ENCODE data around the gene RAB7B. TPM values are rescaled to one million over a fixed set of nuclear protein-coding genes. Genes with fewer than 3 reads are reported as not detected.
"Not testable (repeated sequence)": the region's sequence is repeated elsewhere in the genome, so short reads cannot be mapped to it uniquely, and the experiment has no call there.

The RAB7B gene
- total RNA-seq, 2 donors from 2014 or later: not detected

DNA sequence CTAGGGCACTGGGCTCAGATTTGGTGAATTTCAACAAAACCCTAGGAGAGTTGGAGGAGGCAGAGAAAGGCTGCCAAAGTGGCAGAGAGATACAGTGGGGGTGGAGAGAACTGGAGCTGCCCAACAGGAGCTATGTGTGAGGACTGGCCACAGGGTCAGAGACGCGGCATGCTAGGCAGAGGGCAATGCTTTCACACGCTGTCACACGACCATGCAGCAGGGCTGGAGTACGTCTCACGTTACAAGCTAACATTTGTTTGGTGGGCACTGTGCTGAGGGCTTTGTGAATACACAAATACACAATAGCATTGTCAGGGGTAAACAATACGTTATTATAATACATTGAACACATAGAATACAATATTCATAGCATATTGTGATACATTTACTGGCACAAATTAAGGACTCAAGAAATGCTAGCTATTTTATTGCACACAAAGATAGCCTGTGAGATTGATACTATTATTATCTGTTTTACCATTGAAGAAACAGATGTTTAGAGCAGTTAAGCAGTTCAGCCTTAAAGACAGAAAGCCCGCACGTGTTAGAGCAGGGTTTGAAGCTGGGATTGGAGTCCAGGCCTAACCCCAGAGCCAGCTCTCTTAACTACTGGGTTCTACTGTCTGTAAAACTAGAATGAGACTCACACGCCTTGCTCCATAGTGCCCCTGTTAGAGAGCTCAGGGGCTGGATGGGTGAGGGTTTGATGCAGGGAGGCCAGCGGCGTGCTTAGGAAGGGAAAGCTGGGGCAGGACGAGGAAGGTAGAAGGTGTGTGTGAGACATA lies 4.5 kb downstream of the RAB7B start:
- DNase-seq (ENCODE audit: low spot score) (no peak), ATAC-seq (no peak)
- Mint-ChIP-seq H3K4me1 (ENCODE audit: low read depth in 2 of 2) (peaks cover 0 to 5% of the 10 kb centered on the region in 2 donors), H3K27ac (peak overlapping the region in 1 of 2 donors; percentile 5), H3K36me3 (no peaks in the 10 kb centered on the region), H3K27me3 (peaks cover 0 to 14% of the 10 kb centered on the region in 2 donors), H3K9me3 (no peaks in the 10 kb centered on the region), H3K4me3 (no peak overlapping the region)

DNA sequence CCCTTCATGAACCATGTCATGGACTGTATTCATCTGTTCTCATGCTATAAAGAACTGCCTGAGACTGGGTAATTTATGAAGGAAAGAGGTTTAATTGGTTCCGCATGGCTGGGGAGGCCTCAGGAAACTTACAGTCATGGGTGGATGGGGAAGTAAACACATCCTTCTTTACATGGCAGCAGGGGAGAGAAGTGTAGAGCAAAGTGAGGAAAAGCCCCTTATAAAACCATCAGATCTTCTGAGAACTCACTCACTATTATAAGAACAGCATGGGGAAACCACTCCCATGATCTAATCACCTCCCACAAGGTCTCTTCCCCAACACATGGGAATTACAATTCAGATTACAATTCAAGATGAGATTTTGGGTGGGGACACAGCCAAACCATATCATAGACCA lies 6.6 kb downstream of the RAB7B start:
- not testable (repeated sequence) for H3K4me1 Mint-ChIP-seq (ENCODE audit: low read depth in 2 of 2); ATAC-seq; H3K27ac Mint-ChIP-seq; H3K4me3 Mint-ChIP-seq; DNase-seq (ENCODE audit: low spot score); H3K36me3 Mint-ChIP-seq; H3K9me3 Mint-ChIP-seq
- H3K27me3 Mint-ChIP-seq: peaks cover 2 to 21% of the 10 kb centered on the region in 2 donors

DNA sequence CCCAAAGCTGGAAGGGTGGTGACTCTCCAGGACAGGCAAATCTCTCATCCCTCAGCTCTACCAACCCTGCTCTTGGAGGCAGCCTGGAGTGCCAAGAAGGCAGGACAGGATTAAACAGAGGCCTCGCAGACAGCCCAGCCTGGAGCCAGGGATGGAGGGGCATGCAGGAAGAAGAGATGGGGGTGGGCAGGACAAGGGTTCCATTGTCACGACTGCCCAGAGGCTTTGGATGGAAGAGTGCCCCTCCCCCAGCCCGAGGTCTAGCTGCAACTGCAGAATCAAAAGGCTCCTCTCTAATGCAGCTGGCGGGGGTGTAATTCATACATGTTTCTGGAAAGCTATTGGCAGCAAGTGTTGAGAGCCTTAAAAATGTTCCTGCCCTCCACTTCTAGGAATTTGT lies 8.8 kb downstream of the RAB7B start:
- H3K27ac Mint-ChIP-seq: no peak overlapping the region

DNA sequence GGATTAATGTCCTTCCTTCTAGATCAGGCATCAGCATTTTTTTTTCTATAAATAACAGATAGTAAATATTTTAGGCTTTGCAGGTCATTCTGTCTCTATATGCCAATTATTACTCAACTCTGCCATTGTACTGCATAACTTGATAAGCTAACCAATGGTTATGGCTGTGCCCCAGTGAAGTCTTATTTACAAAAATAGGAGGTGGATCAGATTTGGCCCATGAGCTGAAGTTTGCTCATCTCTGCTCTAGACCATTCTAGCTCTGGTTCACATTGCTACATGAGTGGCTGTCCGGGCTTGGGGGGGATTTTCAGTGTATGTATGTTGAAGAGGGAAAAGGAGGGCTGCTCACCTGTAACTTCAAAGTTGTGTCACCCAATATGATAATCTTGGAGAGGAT lies 10.1 kb downstream of the RAB7B start:
- no peak overlapping the region for H3K27ac Mint-ChIP-seq

More for the DNA sequence above, 8.8 kb downstream of the RAB7B start:
- DNase-seq (ENCODE audit: low spot score): no peak
- H3K27me3 Mint-ChIP-seq: peaks cover 14 to 36% of the 10 kb centered on the region in 2 donors
- no peaks in the 10 kb centered on the region for H3K9me3 Mint-ChIP-seq
- no peak for ATAC-seq
- H3K4me1 Mint-ChIP-seq (ENCODE audit: low read depth in 2 of 2): peaks cover 0 to 5% of the 10 kb centered on the region in 2 donors
- H3K4me3 Mint-ChIP-seq: no peak overlapping the region
- no peaks in the 10 kb centered on the region for H3K36me3 Mint-ChIP-seq

DNA sequence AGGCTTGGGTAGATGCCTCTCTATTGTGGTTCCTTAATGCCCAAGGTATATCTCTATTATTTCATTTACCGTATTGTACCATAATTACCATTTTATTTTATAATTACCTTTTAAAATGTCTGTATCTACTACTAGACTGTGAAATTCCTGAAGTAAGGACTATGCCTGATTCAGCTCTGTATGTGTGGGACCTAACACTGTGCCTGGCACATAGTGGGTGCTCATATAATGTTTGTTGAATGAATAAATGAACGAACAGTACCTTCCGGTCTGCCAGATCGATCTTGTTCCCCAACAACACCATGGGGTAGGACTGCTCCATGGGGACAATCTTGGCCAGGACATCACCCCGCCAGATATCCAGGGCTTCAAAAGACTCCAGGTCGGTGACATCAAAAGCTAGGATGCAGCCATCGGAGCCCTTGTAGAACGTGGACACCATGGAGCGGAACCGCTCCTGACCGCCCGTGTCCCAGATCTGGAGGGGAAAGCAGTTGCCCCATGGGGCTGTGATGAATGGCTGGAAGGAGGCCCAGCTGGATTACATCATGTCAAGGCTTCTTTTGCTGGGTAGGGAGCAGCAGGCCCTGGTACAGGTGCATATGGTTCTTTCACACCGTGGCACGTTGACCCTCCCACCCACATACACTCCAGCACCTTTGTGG lies 10.8 kb downstream of the RAB7B start:
- Mint-ChIP-seq H3K36me3 (no peaks in the 10 kb centered on the region), H3K9me3 (no peaks in the 10 kb centered on the region), H3K27me3 (peaks cover 14 to 36% of the 10 kb centered on the region in 2 donors), H3K27ac (no peak overlapping the region), H3K4me1 (ENCODE audit: low read depth in 2 of 2) (peaks cover 0 to 5% of the 10 kb centered on the region in 2 donors), H3K4me3 (no peak overlapping the region)
- no peak for DNase-seq (ENCODE audit: low spot score)
- no peak for ATAC-seq

More for the DNA sequence above, 10.1 kb downstream of the RAB7B start:
- DNase-seq (ENCODE audit: low spot score): no peak
- no peak for ATAC-seq
- no peaks in the 10 kb centered on the region for H3K36me3 Mint-ChIP-seq
- H3K4me3 Mint-ChIP-seq: no peak overlapping the region
- H3K4me1 Mint-ChIP-seq (ENCODE audit: low read depth in 2 of 2): peaks cover 0 to 5% of the 10 kb centered on the region in 2 donors
- H3K9me3 Mint-ChIP-seq: no peaks in the 10 kb centered on the region
- peaks cover 14 to 39% of the 10 kb centered on the region in 2 donors for H3K27me3 Mint-ChIP-seq

DNA sequence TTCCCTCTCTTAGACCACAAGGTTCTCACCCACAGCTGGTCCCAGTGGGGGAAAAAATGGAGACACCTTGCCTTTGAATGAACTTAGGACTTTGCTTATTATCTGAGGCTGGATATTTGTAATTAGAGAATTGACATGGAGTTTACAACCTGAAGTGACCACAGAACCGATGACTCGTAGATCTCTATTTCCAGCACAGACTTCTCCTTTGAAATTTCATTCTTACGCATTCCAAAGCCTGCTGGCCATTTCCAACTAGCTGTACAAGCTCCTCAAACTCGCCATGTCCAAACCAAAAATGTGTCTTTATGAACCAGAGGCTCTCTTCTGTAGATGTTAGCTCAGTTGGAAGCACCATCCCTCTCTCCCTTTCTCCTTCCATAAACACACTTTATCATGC lies 12.0 kb downstream of the RAB7B start:
- Mint-ChIP-seq H3K27ac (no peak overlapping the region), H3K4me1 (ENCODE audit: low read depth in 2 of 2) (peaks cover 0 to under 1% of the 10 kb centered on the region in 2 donors), H3K4me3 (no peak overlapping the region), H3K9me3 (no peaks in the 10 kb centered on the region), H3K27me3 (peaks cover 14 to 25% of the 10 kb centered on the region in 2 donors), H3K36me3 (no peaks in the 10 kb centered on the region)
- no peak for ATAC-seq
- DNase-seq (ENCODE audit: low spot score): no peak

DNA sequence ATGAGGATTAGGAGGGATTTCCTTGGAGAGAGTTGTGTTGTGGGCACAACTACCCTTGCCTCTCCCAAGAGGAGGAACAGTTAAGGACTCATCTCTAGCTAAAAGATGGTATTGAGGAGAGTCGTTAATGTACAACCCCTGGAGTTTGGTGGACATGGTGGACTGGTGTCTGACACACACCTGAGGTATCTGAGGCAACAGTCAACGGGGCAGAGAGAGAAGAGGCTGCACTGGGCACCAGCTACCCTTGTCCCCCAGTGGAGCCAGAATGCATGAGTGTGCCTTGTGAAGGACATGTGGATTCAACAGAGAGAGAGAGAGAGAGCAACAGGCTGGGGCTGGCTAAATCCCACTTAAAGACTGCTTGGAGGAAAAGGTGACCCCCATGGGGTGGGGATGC lies 13.0 kb downstream of the RAB7B start:
- Mint-ChIP-seq H3K9me3 (no peaks in the 10 kb centered on the region), H3K36me3 (no peaks in the 10 kb centered on the region), H3K4me1 (ENCODE audit: low read depth in 2 of 2) (no peaks in the 10 kb centered on the region), H3K27ac (no peak overlapping the region), H3K27me3 (peaks cover 14 to 25% of the 10 kb centered on the region in 2 donors), H3K4me3 (no peak overlapping the region)
- no peak for DNase-seq (ENCODE audit: low spot score)
- no peak for ATAC-seq

DNA sequence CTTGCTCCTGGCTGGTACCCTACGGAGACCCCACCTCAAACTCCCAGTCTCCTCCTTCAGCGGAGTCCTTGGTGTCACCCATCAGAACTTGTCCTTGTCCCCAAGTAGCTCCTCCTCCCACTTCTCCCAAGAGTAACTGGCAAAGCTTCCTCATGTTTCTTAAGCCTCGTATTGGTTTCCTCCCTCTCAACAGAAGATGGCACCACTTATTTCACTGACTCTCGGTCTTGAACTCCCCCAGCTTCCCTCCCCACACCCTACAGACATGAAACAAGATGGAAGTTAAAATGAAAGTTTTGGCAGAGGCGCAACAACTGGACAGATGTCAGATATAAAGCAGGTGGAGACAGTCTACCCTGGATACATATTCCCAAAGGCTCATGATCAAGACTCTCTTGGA lies 13.4 kb downstream of the RAB7B start:
- ATAC-seq: no peak
- peaks cover 14 to 25% of the 10 kb centered on the region in 2 donors for H3K27me3 Mint-ChIP-seq
- no peak for DNase-seq (ENCODE audit: low spot score)
- H3K9me3 Mint-ChIP-seq: no peaks in the 10 kb centered on the region
- H3K36me3 Mint-ChIP-seq: no peaks in the 10 kb centered on the region
- H3K4me3 Mint-ChIP-seq: no peak overlapping the region
- no peak overlapping the region for H3K27ac Mint-ChIP-seq
- no peaks in the 10 kb centered on the region for H3K4me1 Mint-ChIP-seq (ENCODE audit: low read depth in 2 of 2)

DNA sequence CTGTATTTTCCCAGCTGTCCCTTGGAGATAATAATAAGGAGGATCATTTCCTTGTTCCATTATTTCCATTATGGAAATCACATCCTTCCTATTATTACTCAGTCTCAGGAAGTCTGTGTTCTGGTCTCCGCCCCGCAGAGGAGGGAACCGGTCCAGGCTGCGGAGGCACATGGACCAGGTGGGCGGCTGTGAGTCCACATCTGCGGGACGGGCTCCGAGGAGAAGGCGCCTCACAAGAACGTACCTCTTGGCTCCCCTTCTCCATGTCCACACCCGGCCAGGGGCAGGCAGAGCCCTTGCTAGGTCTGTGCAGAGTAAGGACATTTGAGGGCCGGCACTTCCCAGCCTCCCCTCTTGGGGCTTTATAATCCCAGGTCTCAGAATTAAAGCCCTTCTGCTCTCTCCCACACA lies 14.6 kb downstream of the RAB7B start:
- ATAC-seq (no peak), DNase-seq (ENCODE audit: low spot score) (no peak)
- Mint-ChIP-seq H3K27ac (no peak overlapping the region), H3K27me3 (peaks cover 14 to 25% of the 10 kb centered on the region in 2 donors), H3K4me3 (no peak overlapping the region), H3K9me3 (no peaks in the 10 kb centered on the region), H3K4me1 (ENCODE audit: low read depth in 2 of 2) (no peaks in the 10 kb centered on the region), H3K36me3 (no peaks in the 10 kb centered on the region)

DNA sequence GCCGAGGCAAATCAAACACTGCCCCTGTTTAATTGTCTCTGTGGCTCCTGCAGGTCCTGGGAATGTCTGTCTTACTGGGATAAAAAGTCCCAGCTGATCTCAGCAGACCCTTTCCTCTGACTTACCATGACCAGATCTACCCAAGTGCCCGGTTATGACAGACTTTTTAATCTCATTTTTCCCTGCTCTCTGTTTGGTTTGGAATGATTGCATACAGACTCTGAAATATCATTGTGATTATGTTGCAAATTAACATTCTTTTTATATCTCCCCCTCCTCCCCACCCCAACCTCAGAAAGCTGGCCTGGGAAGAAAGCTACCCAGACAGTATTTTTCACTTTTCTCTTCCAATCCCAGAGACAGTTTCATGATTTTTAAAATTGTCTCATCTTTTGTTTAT lies 16.3 kb downstream of the RAB7B start:
- Mint-ChIP-seq H3K4me1 (ENCODE audit: low read depth in 2 of 2) (no peaks in the 10 kb centered on the region), H3K27me3 (peaks cover 12 to 20% of the 10 kb centered on the region in 2 donors), H3K9me3 (no peaks in the 10 kb centered on the region), H3K4me3 (no peak overlapping the region), H3K27ac (no peak overlapping the region), H3K36me3 (no peaks in the 10 kb centered on the region)
- ATAC-seq (no peak), DNase-seq (ENCODE audit: low spot score) (no peak)

DNA sequence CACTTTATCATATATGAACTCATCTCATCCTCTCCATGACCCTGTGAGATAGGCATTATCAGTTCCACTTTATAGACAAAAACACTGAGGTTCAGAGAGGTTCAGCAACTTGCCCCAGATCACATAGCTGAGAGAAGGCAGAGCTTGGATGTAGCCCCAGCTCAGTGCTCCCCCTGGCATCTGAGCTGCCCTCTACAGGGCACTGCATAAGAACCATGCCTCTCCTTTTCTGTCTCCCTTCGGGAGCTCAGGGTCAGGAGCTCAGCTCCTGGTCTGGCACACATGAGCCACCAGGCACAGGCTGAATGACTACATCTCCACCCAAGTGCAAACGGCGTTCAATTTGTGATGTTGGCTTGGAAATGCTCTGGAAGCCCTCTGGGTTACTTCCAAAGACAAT lies 16.9 kb downstream of the RAB7B start:
- no peak for ATAC-seq

DNA sequence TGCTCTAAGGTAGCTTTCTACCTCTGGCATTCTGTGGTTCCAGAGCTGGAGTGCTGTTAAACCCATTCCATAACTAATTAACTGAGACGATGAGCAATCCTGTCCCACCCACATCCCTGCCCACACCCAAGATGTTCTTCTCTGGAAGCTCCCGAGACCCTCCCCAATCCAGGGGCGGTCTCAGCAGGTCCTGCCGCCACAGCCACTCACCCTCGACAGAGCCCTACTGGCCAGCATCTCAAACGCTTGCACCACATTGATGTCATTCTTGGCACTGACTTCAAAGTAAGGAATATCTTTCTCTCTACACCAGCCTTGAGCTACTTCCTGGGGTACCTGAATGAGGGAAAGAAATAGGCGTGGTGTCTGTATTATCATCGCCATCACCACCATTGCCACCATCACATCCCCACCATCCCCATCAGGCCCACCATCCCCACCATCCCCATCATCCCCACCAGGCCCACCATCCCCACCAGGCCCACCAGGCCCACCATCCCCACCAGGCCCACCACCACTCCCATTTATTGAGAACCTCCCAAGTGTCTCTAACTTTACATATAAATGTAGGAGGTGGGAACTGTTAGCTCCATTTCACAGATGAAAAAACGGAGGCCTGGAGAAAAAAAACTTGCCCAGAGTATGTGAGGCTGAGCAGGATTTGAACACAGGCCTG lies 17.7 kb downstream of the RAB7B start:
- Mint-ChIP-seq H3K27ac (no peak overlapping the region), H3K4me1 (ENCODE audit: low read depth in 2 of 2) (no peaks in the 10 kb centered on the region), H3K4me3 (no peak overlapping the region), H3K9me3 (no peaks in the 10 kb centered on the region), H3K27me3 (peaks cover 7 to 13% of the 10 kb centered on the region in 2 donors), H3K36me3 (no peaks in the 10 kb centered on the region)
- no peak for DNase-seq (ENCODE audit: low spot score)
- ATAC-seq: no peak

More for the DNA sequence above, 16.9 kb downstream of the RAB7B start:
- no peaks in the 10 kb centered on the region for H3K9me3 Mint-ChIP-seq
- H3K36me3 Mint-ChIP-seq: no peaks in the 10 kb centered on the region
- H3K4me3 Mint-ChIP-seq: no peak overlapping the region
- no peak for DNase-seq (ENCODE audit: low spot score)
- H3K27me3 Mint-ChIP-seq: peaks cover 8 to 15% of the 10 kb centered on the region in 2 donors
- no peaks in the 10 kb centered on the region for H3K4me1 Mint-ChIP-seq (ENCODE audit: low read depth in 2 of 2)
- H3K27ac Mint-ChIP-seq: no peak overlapping the region

DNA sequence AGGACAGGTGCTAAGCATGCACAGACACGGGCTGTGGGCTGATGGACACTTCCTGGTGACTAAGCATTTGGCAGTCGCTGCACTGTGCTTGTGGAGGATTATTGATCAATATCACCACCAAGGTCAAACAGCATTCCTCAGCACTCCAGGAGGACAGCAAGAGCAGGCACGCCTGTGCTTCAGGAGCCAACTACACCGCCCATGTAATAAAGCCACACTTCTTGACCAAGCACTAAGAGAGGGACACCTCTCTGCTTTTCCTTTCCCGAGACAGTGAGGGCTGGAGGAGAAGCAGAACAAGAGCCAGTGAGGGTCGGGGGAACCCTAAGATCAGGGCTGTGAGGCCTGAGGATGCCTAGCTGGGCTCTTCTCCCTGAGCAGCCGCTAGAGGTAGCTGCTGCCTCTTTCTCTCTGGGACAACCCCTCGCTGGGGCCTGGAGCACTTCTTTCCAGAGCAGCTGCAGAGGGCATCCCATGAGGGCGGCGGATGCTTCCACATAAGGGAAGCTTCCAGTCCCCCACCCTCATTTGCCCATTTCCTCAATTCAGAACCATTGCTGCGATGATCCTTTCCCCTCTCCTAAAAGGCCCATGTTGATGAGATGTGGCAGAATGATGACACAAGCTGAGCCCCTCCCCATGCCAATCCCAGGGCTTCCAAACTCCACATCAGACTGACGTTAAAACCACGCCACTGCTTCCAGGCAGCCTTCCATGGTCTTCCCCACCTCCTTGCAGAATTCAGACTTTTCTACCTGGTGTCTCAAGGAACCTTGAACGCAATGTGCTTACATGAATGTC lies 19.1 kb downstream of the RAB7B start:
- Mint-ChIP-seq H3K27ac (no peak overlapping the region), H3K4me1 (ENCODE audit: low read depth in 2 of 2) (no peaks in the 10 kb centered on the region), H3K4me3 (no peak overlapping the region), H3K9me3 (no peaks in the 10 kb centered on the region), H3K27me3 (peaks cover 0 to 2% of the 10 kb centered on the region in 2 donors), H3K36me3 (no peaks in the 10 kb centered on the region)
- ATAC-seq (no peak), DNase-seq (ENCODE audit: low spot score) (no peak)
